GM12801 (cell line): ENCODE data around the gene ST6GALNAC5.

ENCODE experiments used
- CTCF ChIP-seq: IDR thresholded peaks from one replicate; pipeline ENCODE4 v1.5.1; 2011; ENCODE audit warnings: control low read depth; ENCODE audit not compliant: insufficient read length; ENCODE audit errors: extremely low read depth

Gene ST6GALNAC5

DNA sequence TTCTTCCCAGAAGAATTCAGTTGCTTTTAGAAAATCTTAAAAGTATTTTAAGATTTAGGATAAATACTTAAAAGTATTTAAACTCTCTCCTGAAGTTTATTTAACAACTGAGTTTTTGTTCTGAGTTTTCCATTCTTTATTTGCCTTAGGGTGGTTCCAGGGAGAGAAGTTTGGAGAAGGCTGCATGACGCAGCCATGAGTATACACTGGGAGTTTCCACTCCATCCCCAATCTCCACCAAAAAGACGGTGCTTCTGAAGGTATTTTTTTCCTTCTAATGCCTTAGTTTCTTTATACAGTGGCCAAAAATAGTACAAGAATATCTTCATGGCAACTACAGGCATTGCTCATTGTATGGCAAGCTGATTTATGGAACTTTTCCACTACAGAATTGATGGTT is 122.7 kb downstream of the ST6GALNAC5 start:
- no peak for TF ChIP-seq CTCF

DNA sequence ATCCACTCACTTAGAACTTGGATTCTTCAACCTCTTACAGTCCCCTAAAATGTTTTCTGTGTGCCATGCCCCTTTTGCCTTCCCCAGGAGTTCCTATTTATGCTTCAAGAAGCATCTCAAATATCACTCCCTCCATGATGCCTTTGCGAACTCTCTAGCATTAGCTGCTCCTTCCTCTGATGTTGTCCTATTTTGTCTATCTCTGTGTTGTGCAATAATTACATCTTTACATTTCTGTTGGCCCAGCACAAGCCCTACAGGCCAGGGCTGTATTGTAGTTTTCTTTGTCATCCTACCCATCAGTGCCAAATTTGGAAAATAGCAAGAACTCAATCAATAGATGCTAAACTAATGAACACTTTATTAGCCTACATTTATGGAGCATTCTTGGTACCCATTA is 125.8 kb downstream of the ST6GALNAC5 start:
- no peak for TF ChIP-seq CTCF

- TF ChIP-seq CTCF: no peak
Observed at GRCh38 chr1:76998582-76999223, 131.4 kb downstream of the ST6GALNAC5 start.

GRCh38 chr1:77007675-77008074 is 140.4 kb downstream of the ST6GALNAC5 start:
- no peak for TF ChIP-seq CTCF

DNA sequence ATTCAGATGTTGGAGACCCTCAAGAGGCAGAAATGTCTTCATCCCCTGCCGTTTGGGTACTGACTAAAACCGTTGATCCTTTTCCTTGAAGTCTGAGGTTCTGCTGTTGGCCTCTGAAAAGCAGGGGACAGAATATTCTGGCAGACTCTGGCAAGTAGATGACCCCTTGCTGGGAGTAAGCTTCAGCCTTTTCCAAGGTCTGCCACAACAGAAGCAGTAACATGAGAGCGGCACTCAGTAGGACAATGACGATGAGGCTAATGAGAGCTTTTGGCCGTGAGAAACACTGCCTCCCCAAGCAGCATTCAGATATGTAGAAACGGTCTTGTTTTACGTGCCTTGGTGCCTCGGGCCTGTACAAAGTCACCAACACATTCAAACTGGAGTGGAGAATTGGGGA is 143.7 kb downstream of the ST6GALNAC5 start:
- no peak for TF ChIP-seq CTCF

DNA sequence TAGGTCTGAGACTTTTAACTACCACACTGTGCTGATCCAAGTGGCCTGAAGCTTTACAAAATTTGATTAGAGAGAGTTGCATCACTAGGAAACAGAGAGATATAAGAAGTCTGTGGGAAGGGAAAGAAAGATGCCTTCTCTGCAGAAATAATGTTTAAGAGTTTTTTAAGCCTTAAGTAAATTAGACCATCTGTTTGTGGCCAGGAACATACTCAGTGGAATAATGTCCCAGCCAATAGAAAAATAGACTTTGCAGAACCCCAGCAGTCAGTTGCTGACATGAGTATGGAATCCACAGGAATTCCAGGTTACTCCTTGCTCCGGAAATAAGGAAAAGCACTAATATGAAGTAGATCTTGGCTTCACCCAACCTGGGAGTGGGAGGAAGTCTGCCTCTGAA is 144.8 kb downstream of the ST6GALNAC5 start:
- no peak for TF ChIP-seq CTCF

GRCh38 chr1:77014073-77014788 is 147.0 kb downstream of the ST6GALNAC5 start:
- TF ChIP-seq CTCF: no peak
